ENCODE measurements around the gene TARS3.

DNA sequence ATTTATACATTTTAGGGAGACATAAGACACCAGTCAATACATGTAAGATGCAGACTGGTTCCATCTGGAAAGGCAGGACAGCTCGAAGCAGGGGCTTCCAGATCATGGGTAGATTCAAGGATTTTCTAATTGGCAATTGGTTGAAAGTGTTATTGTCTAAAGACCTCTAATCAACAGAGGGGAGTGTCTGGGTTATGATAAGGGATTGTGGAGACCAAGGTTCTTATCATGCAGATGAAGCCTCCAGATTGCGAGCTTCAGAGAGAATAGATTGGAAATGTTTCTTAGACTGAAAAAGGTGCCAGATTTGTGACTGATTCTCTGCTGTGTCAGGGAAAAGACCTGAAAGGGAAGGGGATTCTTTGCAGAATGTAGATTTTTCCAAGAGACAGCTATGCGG, 87.2 kb downstream of the TARS3 start:
- TF ChIP-seq, protein P1, sequence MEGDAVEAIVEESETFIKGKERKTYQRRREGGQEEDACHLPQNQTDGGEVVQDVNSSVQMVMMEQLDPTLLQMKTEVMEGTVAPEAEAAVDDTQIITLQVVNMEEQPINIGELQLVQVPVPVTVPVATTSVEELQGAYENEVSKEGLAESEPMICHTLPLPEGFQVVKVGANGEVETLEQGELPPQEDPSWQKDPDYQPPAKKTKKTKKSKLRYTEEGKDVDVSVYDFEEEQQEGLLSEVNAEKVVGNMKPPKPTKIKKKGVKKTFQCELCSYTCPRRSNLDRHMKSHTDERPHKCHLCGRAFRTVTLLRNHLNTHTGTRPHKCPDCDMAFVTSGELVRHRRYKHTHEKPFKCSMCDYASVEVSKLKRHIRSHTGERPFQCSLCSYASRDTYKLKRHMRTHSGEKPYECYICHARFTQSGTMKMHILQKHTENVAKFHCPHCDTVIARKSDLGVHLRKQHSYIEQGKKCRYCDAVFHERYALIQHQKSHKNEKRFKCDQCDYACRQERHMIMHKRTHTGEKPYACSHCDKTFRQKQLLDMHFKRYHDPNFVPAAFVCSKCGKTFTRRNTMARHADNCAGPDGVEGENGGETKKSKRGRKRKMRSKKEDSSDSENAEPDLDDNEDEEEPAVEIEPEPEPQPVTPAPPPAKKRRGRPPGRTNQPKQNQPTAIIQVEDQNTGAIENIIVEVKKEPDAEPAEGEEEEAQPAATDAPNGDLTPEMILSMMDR (IDR thresholded peaks at IDR 0.05), result no peak
- no peak for TF ChIP-seq POLR2AphosphoS5 (IDR thresholded peaks at IDR 0.05)
- TF ChIP-seq POLR2A (IDR thresholded peaks at IDR 0.05), result no peak
